Fibroblast of mammary gland (primary cell): ENCODE measurements around the gene CELF3.

ENCODE experiments used
- DNase-seq: peaks from one replicate; pipeline ENCODE4 v3.0.0-alpha.2; 2010; ENCODE audit warnings: low read depth
- H3K4me3 ChIP-seq: 2 replicates; pipeline ENCODE4 v1.5.1; 2011; ENCODE audit warnings: low read depth, mild to moderate bottlenecking, low read length, moderate library complexity; ENCODE audit not compliant: control insufficient read depth
- CTCF ChIP-seq: conservative IDR thresholded peaks from 2 replicates; pipeline ENCODE4 v1.5.1; 2011; ENCODE audit warnings: low read depth, low read length, inconsistent platforms; ENCODE audit not compliant: control insufficient read depth, insufficient read depth

CELF3 gene

GRCh38 chr1:151720554-151720953, 4.0 kb upstream of the CELF3 start:
- DNase-seq = no peak
- TF ChIP-seq CTCF = no peak
- no peak overlapping the region for H3K4me3 ChIP-seq

GRCh38 chr1:151720125-151720524, 3.5 kb upstream of the CELF3 start:
- TF ChIP-seq CTCF = no peak

GRCh38 chr1:151718666-151719065, 2.1 kb upstream of the CELF3 start:
- H3K4me3 ChIP-seq = no peak overlapping the region
- no peak for TF ChIP-seq CTCF
- no peak for DNase-seq

More at GRCh38 chr1:151720125-151720524, 3.5 kb upstream of the CELF3 start:
- no peak for DNase-seq
- no peak overlapping the region for H3K4me3 ChIP-seq

GRCh38 chr1:151718011-151718431, 1.4 kb upstream of the CELF3 start:
- no peak overlapping the region for H3K4me3 ChIP-seq
- DNase-seq = peak; percentile 13
- TF ChIP-seq CTCF = no peak

- H3K4me3 ChIP-seq = no peak overlapping the region
- no peak for DNase-seq
- TF ChIP-seq CTCF = no peak
These were observed 219 bp downstream of the CELF3 start for GRCh38 chr1:151716405-151716762.

GRCh38 chr1:151715726-151716404, 738 bp downstream of the CELF3 start:
- DNase-seq = no peak
- H3K4me3 ChIP-seq = no peak overlapping the region
- TF ChIP-seq CTCF = no peak
